ENCODE measurements around the gene UMODL1.

Gene UMODL1

GRCh38 chr21:42081138-42081537 is 10.0 kb downstream of the UMODL1 start:
- no peak for DNase-seq

DNA sequence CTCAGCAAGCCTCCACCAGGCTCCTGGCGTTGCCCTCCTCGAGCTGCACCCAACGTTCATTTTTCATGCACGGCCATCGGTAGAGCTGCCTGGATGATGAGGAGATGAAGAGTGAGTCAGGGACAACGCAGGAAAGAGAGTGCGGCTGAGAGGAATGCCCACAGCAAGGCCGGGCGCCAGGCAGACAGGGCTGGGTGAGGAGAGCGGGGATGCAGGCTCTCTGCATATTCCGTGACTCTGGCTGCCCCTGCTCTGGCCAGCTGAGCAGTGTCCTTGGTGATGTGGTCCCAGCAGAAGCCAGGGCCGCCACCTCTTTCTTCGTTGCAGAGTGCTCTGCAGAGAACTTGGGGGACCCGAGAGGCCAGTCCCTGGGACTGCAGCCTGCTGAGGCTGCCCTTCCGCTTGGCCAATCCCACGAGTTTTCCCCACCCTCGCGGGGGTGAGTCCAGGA is 10.8 kb downstream of the UMODL1 start:
- no peak for DNase-seq

- no peak for DNase-seq
These were observed 11.6 kb downstream of the UMODL1 start for GRCh38 chr21:42082501-42083360.

- no peak for DNase-seq
These were observed 12.2 kb downstream of the UMODL1 start for GRCh38 chr21:42083361-42083690.

DNA sequence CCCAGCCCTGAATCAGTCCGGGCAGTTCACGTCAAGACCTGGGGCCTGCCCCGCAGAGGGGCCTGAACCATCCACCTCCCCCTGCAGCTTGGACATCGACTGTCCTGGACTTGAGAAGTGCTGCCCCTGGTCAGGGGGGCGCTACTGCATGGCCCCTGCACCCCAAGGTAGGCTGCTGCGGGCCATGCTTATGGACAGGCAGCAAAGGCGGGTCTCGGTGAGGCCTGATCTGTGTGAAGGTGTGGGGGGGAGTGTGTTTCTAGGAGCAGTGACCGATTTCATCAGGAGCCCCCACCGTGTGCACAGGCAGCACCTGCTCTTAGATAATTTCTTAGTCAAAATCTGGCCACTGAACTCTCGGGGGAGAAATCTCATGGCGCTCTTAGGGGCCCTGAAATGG is 13.0 kb downstream of the UMODL1 start:
- no peak for DNase-seq

DNA sequence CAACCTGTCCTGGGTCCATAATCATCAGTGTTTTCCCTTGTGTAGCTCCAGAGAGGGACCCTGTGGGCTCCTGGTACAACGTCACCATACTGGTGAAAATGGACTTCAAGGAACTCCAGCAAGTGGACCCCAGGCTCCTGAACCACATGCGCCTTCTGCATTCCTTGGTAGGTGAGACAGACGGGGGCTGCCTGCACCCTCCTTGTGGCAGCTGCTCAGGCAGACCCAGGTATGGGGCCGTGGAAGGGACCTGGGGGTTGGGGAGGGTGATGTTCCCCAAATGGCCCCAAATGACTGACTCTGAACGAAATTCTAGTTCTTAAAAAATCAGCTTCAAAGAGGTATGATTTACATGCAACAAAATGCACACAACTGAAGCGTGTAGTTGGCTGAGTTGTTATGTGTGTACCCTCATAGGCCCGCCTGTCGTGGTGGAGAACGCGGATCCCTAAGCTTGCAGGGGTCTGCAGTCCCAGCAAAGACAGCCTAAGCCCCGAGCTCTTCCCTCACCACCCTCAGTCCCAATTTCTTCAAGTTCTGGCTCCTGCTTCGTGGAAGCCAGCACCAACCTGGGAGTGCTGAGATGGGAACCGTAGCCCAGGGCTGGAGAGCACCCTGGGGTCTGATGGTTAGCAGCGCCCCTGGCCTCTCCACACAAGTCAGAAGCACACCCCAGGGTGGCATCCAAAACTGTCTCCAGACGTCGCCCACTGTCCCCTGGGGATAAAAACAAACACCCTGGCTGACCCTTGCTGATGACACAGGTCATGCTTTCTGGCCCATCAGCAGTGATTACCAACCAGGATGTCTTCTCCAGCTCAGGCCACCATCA is 14.3 kb downstream of the UMODL1 start:
- no peak for DNase-seq

GRCh38 chr21:42086969-42087368 is 15.9 kb downstream of the UMODL1 start:
- DNase-seq: no peak

DNA sequence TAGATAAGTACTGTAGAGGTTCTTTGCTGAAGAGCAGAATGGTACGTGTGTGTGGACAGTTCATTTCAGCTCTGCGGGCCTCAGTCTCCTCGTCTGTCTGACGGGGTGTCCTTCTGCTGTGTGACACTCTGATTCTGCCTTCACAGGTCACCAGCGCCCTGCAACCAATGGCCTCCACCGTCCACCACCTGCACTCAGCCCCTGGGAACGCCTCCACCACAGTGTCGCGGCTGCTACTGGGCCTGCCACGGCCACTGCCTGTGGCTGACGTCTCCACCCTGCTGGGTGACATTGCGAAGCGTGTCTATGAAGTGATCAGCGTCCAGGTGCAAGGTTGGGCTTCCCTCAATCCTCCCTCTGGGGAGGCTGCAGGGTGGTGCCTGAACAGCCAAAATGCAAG is 17.0 kb downstream of the UMODL1 start:
- no peak for DNase-seq

DNA sequence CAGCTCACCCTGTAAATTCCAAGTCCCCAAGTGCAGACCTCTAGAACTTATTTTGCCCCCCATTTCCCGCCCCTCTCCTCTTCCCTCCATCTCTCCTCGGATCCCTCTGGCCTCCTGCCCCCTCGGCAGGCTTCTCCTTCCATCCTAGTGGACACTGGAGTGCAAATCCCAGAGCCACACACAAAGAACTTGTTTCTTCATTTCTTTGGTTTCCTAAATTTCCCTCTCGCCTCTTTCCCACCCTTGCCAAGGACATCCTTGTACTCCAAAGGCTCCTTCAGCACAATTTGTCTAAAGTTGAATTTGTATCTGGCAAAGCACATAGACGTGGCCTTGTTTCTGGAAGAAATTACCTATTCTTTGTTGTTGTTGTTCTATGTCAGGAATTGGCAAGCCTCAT is 17.5 kb downstream of the UMODL1 start:
- no peak for DNase-seq

GRCh38 chr21:42089093-42089631 is 18.0 kb downstream of the UMODL1 start:
- DNase-seq: no peak

DNA sequence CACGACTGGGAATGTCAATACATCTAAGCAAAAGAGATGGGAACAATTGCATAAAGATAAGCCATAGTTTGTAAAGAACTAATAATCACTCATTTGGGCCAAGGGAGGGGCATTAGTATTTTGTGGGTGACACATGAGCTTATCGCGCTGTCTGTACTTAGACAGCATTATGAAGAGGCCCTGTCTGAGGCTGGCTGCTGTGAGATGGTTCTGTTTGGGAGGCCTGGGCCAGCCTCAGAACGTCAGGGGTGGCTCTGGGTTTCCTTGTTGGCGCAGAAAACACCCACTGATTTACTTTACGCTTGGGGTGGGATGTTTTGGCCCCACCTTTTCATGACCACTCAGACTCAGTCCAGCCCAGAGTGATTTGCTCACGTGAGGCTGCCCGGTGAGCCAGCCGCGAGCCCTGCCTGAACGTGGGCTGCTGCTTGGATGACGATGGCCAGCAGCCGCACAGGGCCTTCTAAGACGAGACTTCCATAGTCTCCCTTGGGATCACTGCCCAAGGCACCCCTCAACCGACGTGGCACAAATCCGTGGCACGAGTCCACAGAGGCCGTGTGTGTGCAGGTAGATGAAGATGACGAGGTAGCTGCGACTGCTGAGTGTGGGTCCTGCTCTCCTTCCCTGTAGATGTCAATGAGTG is 18.7 kb downstream of the UMODL1 start:
- DNase-seq: no peak

GRCh38 chr21:42091899-42092508 is 20.9 kb downstream of the UMODL1 start:
- DNase-seq: peak; percentile 37

- no peak for DNase-seq
These were observed 21.7 kb downstream of the UMODL1 start for GRCh38 chr21:42092771-42093170.

GRCh38 chr21:42093186-42093585 is 22.1 kb downstream of the UMODL1 start:
- DNase-seq: no peak

GRCh38 chr21:42093991-42094421 is 22.9 kb downstream of the UMODL1 start:
- no peak for DNase-seq

- DNase-seq: no peak
These were observed 23.7 kb downstream of the UMODL1 start for GRCh38 chr21:42094811-42095210.

DNA sequence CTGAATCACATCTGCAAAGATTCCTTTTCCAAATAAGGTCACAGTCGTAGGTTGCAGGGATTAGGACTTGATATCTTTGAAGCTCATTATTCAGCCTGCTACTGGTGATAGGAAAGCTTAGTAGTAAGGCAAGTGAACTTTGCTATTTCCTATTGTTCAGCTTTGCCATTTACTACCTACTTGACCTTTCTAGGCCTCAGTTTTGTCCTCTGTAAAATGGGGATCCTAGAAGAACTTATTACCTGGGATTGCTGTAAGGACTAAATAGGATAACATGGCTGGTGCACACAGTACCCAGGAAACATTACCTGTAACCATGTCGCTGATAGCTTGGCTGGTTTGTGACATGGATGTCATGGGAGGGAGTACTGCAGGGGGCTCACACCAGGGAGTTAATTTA is 24.5 kb downstream of the UMODL1 start:
- DNase-seq: no peak

GRCh38 chr21:42096566-42096965 is 25.4 kb downstream of the UMODL1 start:
- no peak for DNase-seq

- DNase-seq: no peak
These were observed 26.2 kb downstream of the UMODL1 start for GRCh38 chr21:42097274-42097673.

DNA sequence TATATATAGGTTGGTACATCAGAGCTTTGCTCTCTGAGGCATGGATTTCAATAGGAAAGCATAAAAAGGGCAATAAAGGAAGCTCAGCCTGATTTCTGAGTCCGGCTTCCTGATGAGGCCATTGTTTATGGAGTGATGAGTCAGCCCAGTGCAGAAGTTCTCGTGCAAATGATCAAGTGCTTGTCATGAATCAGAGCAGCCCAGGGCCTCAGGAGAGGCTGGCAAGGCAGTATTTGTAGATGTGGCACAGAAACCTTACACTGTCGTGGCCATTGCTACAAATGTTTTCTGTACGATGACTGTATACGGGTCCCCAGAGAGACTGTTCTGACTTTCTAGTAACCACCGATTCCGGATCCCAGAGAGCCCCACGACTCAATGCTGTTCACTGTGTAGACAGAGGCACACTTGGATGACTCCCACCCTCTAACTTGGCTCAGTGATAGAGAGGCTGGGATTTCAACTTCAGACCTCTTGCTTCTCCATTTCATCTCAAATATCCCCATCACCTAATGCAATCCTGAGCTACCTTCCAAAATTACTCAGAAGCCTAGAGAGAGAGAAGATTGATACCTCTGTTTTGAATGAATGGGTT is 26.8 kb downstream of the UMODL1 start:
- no peak for DNase-seq

- no peak for DNase-seq
These were observed 27.9 kb downstream of the UMODL1 start for GRCh38 chr21:42098957-42099505.

GRCh38 chr21:42101246-42101645 is 30.1 kb downstream of the UMODL1 start:
- no peak for DNase-seq
